ENCODE data around the gene OR2G2. TPM values are rescaled to one million over a fixed set of nuclear protein-coding genes. Genes with fewer than 3 reads are reported as not detected.

The OR2G2 gene
- total RNA-seq, 1 donor from 2014 or later, result not detected

Other genes with a start within 250 kb of the OR2G2 start
- gene NLRP3, start 172.2 kb upstream of the OR2G2 start, total RNA-seq, result 5.6 TPM
- not detected for gene OR2B11, start 130.3 kb upstream of the OR2G2 start, total RNA-seq
- 0.03 TPM for gene OR2C3, start 51.9 kb upstream of the OR2G2 start, total RNA-seq
- gene GCSAML, start 39.2 kb upstream of the OR2G2 start, total RNA-seq, result 1.3 TPM
- not detected for gene OR2G3, start 17.2 kb downstream of the OR2G2 start, total RNA-seq
- not detected for gene OR13G1, start 91.4 kb downstream of the OR2G2 start, total RNA-seq
- gene OR6F1, start 128.3 kb downstream of the OR2G2 start, total RNA-seq, result not detected
- not detected for gene OR14K1, start 150.3 kb downstream of the OR2G2 start, total RNA-seq
- gene OR14A2, start 159.8 kb downstream of the OR2G2 start, total RNA-seq, result not detected
- not detected for gene OR1C1, start 172.2 kb downstream of the OR2G2 start, total RNA-seq
- not detected for gene OR14A16, start 235.8 kb downstream of the OR2G2 start, total RNA-seq

Measured in mucosa of gallbladder (tissue), 1 donor.